Tibial nerve (tissue), 3 donors: ENCODE measurements around the gene CS.

ENCODE experiments used
- CTCF ChIP-seq, 5 experiments: fragments of 200-600 bp in 3 of 5; fragments of 450-650 bp in 2 of 5; sonication (generic) in 3 of 5; IDR thresholded peaks; one replicate each; pipeline ENCODE4 v1.5.1; 2016 to 2019; ENCODE audit warnings: antibody characterized with exemption in 5 of 5, mild to moderate bottlenecking in 3 of 5, moderate library complexity in 2 of 5
- POLR2A ChIP-seq, 2 donors: fragments of 450-650 bp; IDR thresholded peaks; one replicate each; pipeline ENCODE4 v1.6.1; 2017; ENCODE audit warnings: antibody characterized with exemption in 2 of 2, mild to moderate bottlenecking in 2 of 2, moderate library complexity in 2 of 2

- TF ChIP-seq POLR2A (IDR thresholded peaks at IDR 0.05) (no peak), CTCF (IDR thresholded peaks at IDR 0.05) (no peak)
Observed at GRCh38 chr12:56321027-56321426, 20.9 kb upstream of the CS start.
